A549 (cell line): ENCODE measurements around the gene NLRP8. TPM values are rescaled to one million over a fixed set of nuclear protein-coding genes. Genes with fewer than 3 reads are reported as not detected.
"Not testable (repeated sequence)": the region's sequence is repeated elsewhere in the genome, so short reads cannot be mapped to it uniquely, and the experiment has no call there.

Experiments used
- ATAC-seq, 2 experiments: fragments of 200-7000 bp in 1 of 2; fragments of >200 bp in 1 of 2; cut with Nextera tagmentation in 1 of 2; cut with Tn5 transposase in 1 of 2; 3 replicates each; pipeline versions ENCODE4 v1.8.0 to v1.9.1; 2018 to 2020; ENCODE audit warnings: mild to moderate bottlenecking in 1 of 2, moderate library complexity in 1 of 2
- CTCF ChIA-PET: fragments of 300-600 bp; sonication (Branson Sonifier 250); formaldehyde crosslinking; extraction: SDS; loops from one replicate; lab custom pipeline; 2021; ENCODE audit warnings: antibody characterized with exemption, inconsistent platforms; lab: Yijun Ruan, JAX
- POLR2A ChIA-PET: fragments of 350-600 bp; formaldehyde crosslinking; extraction: SDS; loops from one replicate; lab custom pipeline; 2021; ENCODE audit warnings: antibody characterized with exemption, inconsistent platforms; lab: Yijun Ruan, JAX
- DNase-seq, 2 experiments: peaks; one replicate each; pipeline versions ENCODE4 v3.0.0 to v3.0.0-alpha.2; 2011 to 2016; ENCODE audit warnings: low read depth in 1 of 2, low spot score in 1 of 2
- FAIRE-seq: peaks from 2 replicates; lab custom pipeline; 2011; peaks lifted over from hg19 to GRCh38; lab: Jason Lieb, UNC
- H3K27ac ChIP-seq, 2 experiments: fragments of >200 bp; sonication (Bioruptor Twin); formaldehyde crosslinking; 3 replicates each; pipeline ENCODE4 v1.5.1; 2016 to 2017
- H3K4me1 ChIP-seq: fragments of >200 bp; sonication (Bioruptor Twin); formaldehyde crosslinking; 3 replicates; pipeline ENCODE4 v1.6.1; 2016
- H3K4me2 ChIP-seq: fragments of >200 bp; sonication (Bioruptor Twin); formaldehyde crosslinking; 3 replicates; pipeline ENCODE4 v1.6.1; 2016
- H3K4me3 ChIP-seq: fragments of >200 bp; sonication (Bioruptor Twin); formaldehyde crosslinking; 3 replicates; pipeline ENCODE4 v1.5.1; 2016
- H3K9me3 ChIP-seq: fragments of >200 bp; sonication (Bioruptor Twin); formaldehyde crosslinking; 3 replicates; pipeline ENCODE4 v1.6.1; 2016
- CBX8 ChIP-seq: fragments of 200-600 bp; sonication (generic); IDR thresholded peaks from 2 replicates; pipeline ENCODE4 v1.6.1; 2016
- ELK1 ChIP-seq: fragments of 150-350 bp; IDR thresholded peaks from 2 replicates; pipeline ENCODE4 v1.6.1; 2014; ENCODE audit warnings: low read depth, mild to moderate bottlenecking, low read length
- FOSB ChIP-seq: fragments of 250-450 bp; sonication (Bioruptor Pico); IDR thresholded peaks from 2 replicates; pipeline ENCODE4 v1.5.0; 2020; ENCODE audit warnings: mild to moderate bottlenecking, moderate library complexity
- HMGXB4 ChIP-seq: fragments of 250-450 bp; sonication (Bioruptor Pico); IDR thresholded peaks from 2 replicates; pipeline ENCODE4 v1.5.0; 2021; ENCODE audit warnings: mild to moderate bottlenecking, moderate library complexity, borderline replicate concordance
- HOXB13 ChIP-seq: fragments of 250-450 bp; sonication (Bioruptor Pico); IDR thresholded peaks from 2 replicates; pipeline ENCODE4 v1.5.0; 2020; ENCODE audit warnings: low read depth, mild to moderate bottlenecking, moderate library complexity
- HOXB5 ChIP-seq: fragments of 250-450 bp; sonication (Bioruptor Pico); IDR thresholded peaks from 2 replicates; pipeline ENCODE4 v1.5.0; 2020; ENCODE audit warnings: mild to moderate bottlenecking, moderate library complexity
- MAX ChIP-seq: IDR thresholded peaks from 2 replicates; pipeline ENCODE4 v1.6.1; 2012
- MYC ChIP-seq: IDR thresholded peaks from 2 replicates; pipeline ENCODE4 v1.6.1; 2012; ENCODE audit warnings: mild to moderate bottlenecking, inconsistent platforms, low read length, improper control_type of control experiment, borderline replicate concordance
- NFE2L2 ChIP-seq: fragments of 150-350 bp; conservative IDR thresholded peaks from 2 replicates; pipeline ENCODE4 v1.6.1; 2014; ENCODE audit warnings: low read length
- POLR2AphosphoS2 ChIP-seq: conservative IDR thresholded peaks from 2 replicates; pipeline ENCODE4 v1.6.1; 2012; ENCODE audit warnings: low read length, improper control_type of control experiment, inconsistent platforms
- RAD21 ChIP-seq, 2 experiments: fragments of >200 bp in 1 of 2; sonication (Bioruptor Twin) in 1 of 2; formaldehyde crosslinking in 1 of 2; IDR thresholded peaks in 1 of 2; conservative IDR thresholded peaks in 1 of 2; 2 replicates in 1 of 2; 3 replicates in 1 of 2; pipeline ENCODE4 v1.6.1; 2012 to 2018; ENCODE audit warnings: inconsistent platforms in 1 of 2
- RARB ChIP-seq: fragments of 250-450 bp; sonication (Bioruptor Pico); IDR thresholded peaks from 2 replicates; pipeline ENCODE4 v1.8.0; 2021; ENCODE audit warnings: mild to moderate bottlenecking, moderate library complexity
- RCOR1 ChIP-seq: fragments of 150-350 bp; IDR thresholded peaks from 2 replicates; pipeline ENCODE4 v1.6.1; 2014; ENCODE audit warnings: antibody characterized with exemption, low read length, low read depth
- REST ChIP-seq: fragments of 200-600 bp; sonication (generic); IDR thresholded peaks from 2 replicates; pipeline ENCODE4 v1.6.1; 2016; ENCODE audit warnings: antibody characterized with exemption, mild to moderate bottlenecking, moderate library complexity
- RFX5 ChIP-seq: fragments of 450-650 bp; IDR thresholded peaks from 2 replicates; pipeline ENCODE4 v1.7.1; 2014; ENCODE audit warnings: antibody characterized with exemption, mild to moderate bottlenecking, moderate library complexity
- TP53 ChIP-seq: fragments of 250-450 bp; sonication (Bioruptor Pico); IDR thresholded peaks from 2 replicates; pipeline ENCODE4 v1.5.0; 2021; ENCODE audit warnings: mild to moderate bottlenecking, moderate library complexity
- ZC3H11A ChIP-seq: fragments of 450-650 bp; IDR thresholded peaks from 2 replicates; pipeline ENCODE4 v1.6.1; 2014; ENCODE audit warnings: antibody characterized with exemption, mild to moderate bottlenecking
- WGBS: methylation state at CpG from one replicate; pipeline ENCODE4 v1.1.6; 2017; ENCODE audit errors: missing lambda C conversion rate; 5-methylcytosine and 5-hydroxymethylcytosine counted together
- polyA plus RNA-seq, 4 experiments: library from polyadenylated mRNA; depleted of rRNA in 3 of 4; stranded (reverse); fragments of >200 nt; fragmentation: RNase III in 1 of 4; extraction: RNeasy Plus Mini Kit Qiagen cat#74134 plus additional on column Dnase treatment in 1 of 4; gene quantifications; 2 replicates in 3 of 4; 3 replicates in 1 of 4; pipeline ENCODE4 v1.2.3, GENCODE V29; 2011 to 2017

Gene NLRP8
- polyA plus RNA-seq, 2 of the 4 experiments (the other 2 are of a cell fraction) = not detected

- no peak for FAIRE-seq
- TF ChIP-seq HMGXB4 (CRISPR knock-in tag) (no peak), MAX (no peak), ELK1 (no peak), POLR2AphosphoS2 (no peak), MYC (no peak), REST (no peak), FOSB (CRISPR knock-in tag) (no peak), RAD21 (conservative IDR thresholded peaks at IDR 0.05 in 1 of 2, IDR thresholded peaks at IDR 0.05 in 1 of 2) (no peak), TP53 (CRISPR knock-in tag) (no peak), RCOR1 (no peak), RFX5 (no peak), ZC3H11A (no peak), NFE2L2 (no peak), HOXB13 (CRISPR knock-in tag) (no peak), CBX8 (no peak), HOXB5 (CRISPR knock-in tag) (no peak), RARB (no peak)
- Histone ChIP-seq H3K27ac (no peak overlapping the region), H3K4me2 (no peak overlapping the region), H3K9me3 (no peaks in the 10 kb centered on the region; the same call in 2 of the 3 replicates), H3K4me1 (no peaks in the 10 kb centered on the region), H3K4me3 (no peak overlapping the region)
- ATAC-seq = no peak
- no peak for DNase-seq
- CTCF ChIA-PET = no interaction called here
- WGBS = 7% methylated on average over 8 of the region's 8 CpGs
- POLR2A ChIA-PET = no interaction called here
Observed at GRCh38 chr19:55927991-55928390, 19.6 kb upstream of the NLRP8 start.

- CTCF ChIA-PET, H3K27ac ChIP-seq, H3K4me2 ChIP-seq, H3K9me3 ChIP-seq, POLR2A ChIA-PET, DNase-seq, H3K4me1 ChIP-seq, FAIRE-seq, H3K4me3 ChIP-seq, ATAC-seq: not testable (repeated sequence)
- 33% methylated on average over 5 of the region's 5 CpGs for WGBS
Observed at GRCh38 chr19:55929258-55929657, 18.4 kb upstream of the NLRP8 start.
